Activated T-cell treated with anti-CD3 and anti-CD28 coated beads, Interleukin-2, amount 50 U/mL, for 24 hours (primary cell): Measurements from ENCODE around the gene NEK7.

Experiments used
- DNase-seq: peaks from one replicate; pipeline ENCODE4 v3.0.0-alpha.2; 2020
- H3K27ac Mint-ChIP-seq: 2 replicates; pipeline ENCODE4 v1.8.0; 2020; ENCODE audit warnings: mild to moderate bottlenecking, mixed read lengths
- H3K27me3 Mint-ChIP-seq: 2 replicates; pipeline ENCODE4 v1.8.0; 2020; ENCODE audit warnings: mixed read lengths
- H3K36me3 Mint-ChIP-seq: 2 replicates; pipeline ENCODE4 v1.8.0; 2020; ENCODE audit warnings: low read depth, mixed read lengths
- H3K4me1 Mint-ChIP-seq: 2 replicates; pipeline ENCODE4 v1.8.0; 2020; ENCODE audit warnings: low read depth, mixed read lengths
- H3K4me3 Mint-ChIP-seq: 2 replicates; pipeline ENCODE4 v1.8.0; 2020; ENCODE audit warnings: mild to moderate bottlenecking, moderate library complexity, mixed read lengths
- H3K9me3 Mint-ChIP-seq: 2 replicates; pipeline ENCODE4 v1.8.0; 2020; ENCODE audit warnings: mixed read lengths

NEK7 gene

GRCh38 chr1:198156745-198157240 lies at the start of gene NEK7:
TSS of gene NEK7 (plus strand) at chr1:198156998. CDS start at chr1:198232581, 75,583 bp downstream.
- Mint-ChIP-seq H3K4me1 (peaks cover 30% of the 10 kb centered on the region), H3K36me3 (peaks cover 18% of the 10 kb centered on the region), H3K9me3 (no peaks in the 10 kb centered on the region), H3K4me3 (peak within 1 kb of the TSS; percentile 92), H3K27ac (peak within 1 kb of the TSS; percentile 98), H3K27me3 (no peaks in the 10 kb centered on the region)
- peak; percentile 85 for DNase-seq

GRCh38 chr1:198107091-198107501 lies 49.7 kb upstream of the NEK7 start:
- Mint-ChIP-seq H3K4me3 (no peak overlapping the region), H3K4me1 (peaks cover 13% of the 10 kb centered on the region), H3K27me3 (peaks cover 4% of the 10 kb centered on the region), H3K9me3 (peaks cover 2% of the 10 kb centered on the region), H3K27ac (no peak overlapping the region), H3K36me3 (no peaks in the 10 kb centered on the region)
- no peak for DNase-seq

GRCh38 chr1:198108636-198109370 lies 48.0 kb upstream of the NEK7 start:
- peaks cover 2% of the 10 kb centered on the region for H3K9me3 Mint-ChIP-seq
- H3K27ac Mint-ChIP-seq, result no peak overlapping the region
- peaks cover 4% of the 10 kb centered on the region for H3K27me3 Mint-ChIP-seq
- H3K4me1 Mint-ChIP-seq, result no peaks in the 10 kb centered on the region
- no peaks in the 10 kb centered on the region for H3K36me3 Mint-ChIP-seq
- no peak overlapping the region for H3K4me3 Mint-ChIP-seq
- no peak for DNase-seq

- Mint-ChIP-seq H3K4me3 (no peak overlapping the region), H3K27ac (no peak overlapping the region), H3K36me3 (no peaks in the 10 kb centered on the region), H3K4me1 (no peaks in the 10 kb centered on the region), H3K9me3 (peaks cover 2% of the 10 kb centered on the region), H3K27me3 (peaks cover 4% of the 10 kb centered on the region)
- DNase-seq, result no peak
Measured at GRCh38 chr1:198109371-198109715, 47.5 kb upstream of the NEK7 start.

GRCh38 chr1:198113342-198113750 lies 43.5 kb upstream of the NEK7 start:
- Mint-ChIP-seq H3K27me3 (peaks cover 4% of the 10 kb centered on the region), H3K4me3 (no peak overlapping the region), H3K27ac (no peak overlapping the region), H3K9me3 (no peaks in the 10 kb centered on the region), H3K4me1 (no peaks in the 10 kb centered on the region), H3K36me3 (no peaks in the 10 kb centered on the region)
- no peak for DNase-seq

GRCh38 chr1:198116069-198116468 lies 40.7 kb upstream of the NEK7 start:
- Mint-ChIP-seq H3K4me3 (no peak overlapping the region), H3K36me3 (no peaks in the 10 kb centered on the region), H3K4me1 (no peaks in the 10 kb centered on the region), H3K27ac (no peak overlapping the region), H3K9me3 (no peaks in the 10 kb centered on the region), H3K27me3 (peaks cover 4% of the 10 kb centered on the region)
- no peak for DNase-seq

GRCh38 chr1:198116469-198116868 lies 40.3 kb upstream of the NEK7 start:
- Mint-ChIP-seq H3K4me1 (peaks cover 1% of the 10 kb centered on the region), H3K9me3 (no peaks in the 10 kb centered on the region), H3K4me3 (no peak overlapping the region), H3K27me3 (peaks cover 4% of the 10 kb centered on the region), H3K27ac (no peak overlapping the region), H3K36me3 (no peaks in the 10 kb centered on the region)
- no peak for DNase-seq

GRCh38 chr1:198117267-198117666 lies 39.5 kb upstream of the NEK7 start:
- Mint-ChIP-seq H3K27me3 (no peaks in the 10 kb centered on the region), H3K4me1 (peaks cover 1% of the 10 kb centered on the region), H3K4me3 (no peak overlapping the region), H3K36me3 (no peaks in the 10 kb centered on the region), H3K9me3 (no peaks in the 10 kb centered on the region), H3K27ac (no peak overlapping the region)
- no peak for DNase-seq

GRCh38 chr1:198118134-198118533 lies 38.7 kb upstream of the NEK7 start:
- peaks cover 1% of the 10 kb centered on the region for H3K4me1 Mint-ChIP-seq
- H3K27me3 Mint-ChIP-seq, result no peaks in the 10 kb centered on the region
- H3K4me3 Mint-ChIP-seq, result no peak overlapping the region
- no peak for DNase-seq
- no peak overlapping the region for H3K27ac Mint-ChIP-seq
- H3K36me3 Mint-ChIP-seq, result no peaks in the 10 kb centered on the region
- H3K9me3 Mint-ChIP-seq, result no peaks in the 10 kb centered on the region

- Mint-ChIP-seq H3K36me3 (no peaks in the 10 kb centered on the region), H3K9me3 (no peaks in the 10 kb centered on the region), H3K4me1 (peaks cover 1% of the 10 kb centered on the region), H3K27ac (no peak overlapping the region), H3K4me3 (no peak overlapping the region), H3K27me3 (no peaks in the 10 kb centered on the region)
- no peak for DNase-seq
Measured at GRCh38 chr1:198119906-198120305, 36.9 kb upstream of the NEK7 start.

GRCh38 chr1:198121056-198121826 lies 35.6 kb upstream of the NEK7 start:
- no peak for DNase-seq
- Mint-ChIP-seq H3K4me3 (no peak overlapping the region), H3K27ac (no peak overlapping the region), H3K27me3 (peaks cover 2% of the 10 kb centered on the region), H3K9me3 (no peaks in the 10 kb centered on the region), H3K4me1 (peaks cover 1% of the 10 kb centered on the region), H3K36me3 (no peaks in the 10 kb centered on the region)

- no peaks in the 10 kb centered on the region for H3K9me3 Mint-ChIP-seq
- no peak for DNase-seq
- peaks cover 2% of the 10 kb centered on the region for H3K27me3 Mint-ChIP-seq
- no peak overlapping the region for H3K4me3 Mint-ChIP-seq
- H3K27ac Mint-ChIP-seq, result no peak overlapping the region
- H3K36me3 Mint-ChIP-seq, result no peaks in the 10 kb centered on the region
- peaks cover 4% of the 10 kb centered on the region for H3K4me1 Mint-ChIP-seq
Measured at GRCh38 chr1:198122693-198123092, 34.1 kb upstream of the NEK7 start.

GRCh38 chr1:198123133-198123532 lies 33.7 kb upstream of the NEK7 start:
- no peak overlapping the region for H3K27ac Mint-ChIP-seq
- H3K9me3 Mint-ChIP-seq, result no peaks in the 10 kb centered on the region
- peaks cover 8% of the 10 kb centered on the region for H3K4me1 Mint-ChIP-seq
- no peak overlapping the region for H3K4me3 Mint-ChIP-seq
- H3K36me3 Mint-ChIP-seq, result no peaks in the 10 kb centered on the region
- DNase-seq, result no peak
- H3K27me3 Mint-ChIP-seq, result peaks cover 2% of the 10 kb centered on the region

GRCh38 chr1:198124673-198125072 lies 32.1 kb upstream of the NEK7 start:
- Mint-ChIP-seq H3K4me3 (no peak overlapping the region), H3K27ac (no peak overlapping the region), H3K4me1 (peaks cover 17% of the 10 kb centered on the region), H3K9me3 (no peaks in the 10 kb centered on the region), H3K36me3 (no peaks in the 10 kb centered on the region), H3K27me3 (peaks cover 2% of the 10 kb centered on the region)
- no peak for DNase-seq
